PC-3 (cell line): ENCODE data around the gene CSNK1A1. TPM values are rescaled to one million over a fixed set of nuclear protein-coding genes. Genes with fewer than 3 reads are reported as not detected.
"Not testable (repeated sequence)": the region's sequence is repeated elsewhere in the genome, so short reads cannot be mapped to it uniquely, and the experiment has no call there.

Experiments used
- ATAC-seq: fragments of 200-7000 bp; cut with Tn5 transposase; 2 replicates; pipeline ENCODE4 v1.9.1; 2020; ENCODE audit warnings: mild to moderate bottlenecking, moderate library complexity
- BruUV-seq: library from RNA; stranded (reverse); fragments of 400-500 nt; replicated peaks from 2 replicates; lab custom pipeline; 2021; lab: Mats Ljungman, UMichigan
- CTCF ChIA-PET: fragments of 300-600 bp; sonication (Branson Sonifier 250); formaldehyde crosslinking; loops from one replicate; lab custom pipeline; 2022; ENCODE audit warnings: antibody characterized with exemption; lab: Charles Lee
- POLR2A ChIA-PET: fragments of 300-600 bp; sonication (Branson Sonifier 250); formaldehyde crosslinking; loops from one replicate; lab custom pipeline; 2022; ENCODE audit warnings: antibody characterized with exemption; ENCODE audit not compliant: unreplicated experiment; lab: Charles Lee
- DNase-seq: peaks from one replicate; pipeline ENCODE4 v3.0.0-alpha.2; 2015
- H2AFZ ChIP-seq: fragments of 300-600 bp; sonication (generic); 2 replicates; pipeline ENCODE4 v1.6.0; 2016; ENCODE audit warnings: antibody characterized with exemption, low read length
- H3F3A ChIP-seq: fragments of 300-600 bp; sonication (generic); one replicate; pipeline ENCODE4 v1.6.0; 2017; ENCODE audit warnings: antibody characterized with exemption, low read length, control low read depth, mild to moderate bottlenecking; ENCODE audit not compliant: unreplicated experiment
- H3K27ac ChIP-seq: fragments of 300-600 bp; sonication (generic); 2 replicates; pipeline ENCODE4 v1.5.1; 2016; ENCODE audit warnings: mild to moderate bottlenecking, low read length
- H3K27me3 ChIP-seq: fragments of 300-600 bp; sonication (generic); 2 replicates; pipeline ENCODE4 v1.6.1; 2016; ENCODE audit warnings: low read length, mixed read lengths
- H3K36me3 ChIP-seq: fragments of 300-600 bp; sonication (generic); 2 replicates; pipeline ENCODE4 v1.6.1; 2016; ENCODE audit warnings: low read depth, mixed run types, low read length, mixed read lengths
- H3K4me1 ChIP-seq: fragments of 300-600 bp; sonication (generic); 2 replicates; pipeline ENCODE4 v1.5.1; 2016; ENCODE audit warnings: low read length; ENCODE audit not compliant: insufficient read depth
- H3K4me2 ChIP-seq: fragments of 300-600 bp; sonication (generic); 2 replicates; pipeline ENCODE4 v1.6.0; 2016; ENCODE audit warnings: low read length
- H3K4me3 ChIP-seq: fragments of 300-600 bp; sonication (generic); 2 replicates; pipeline ENCODE4 v1.5.1; 2016; ENCODE audit warnings: mild to moderate bottlenecking, low read length, mixed read lengths
- H3K79me2 ChIP-seq: fragments of 300-600 bp; sonication (generic); 2 replicates; pipeline ENCODE4 v1.6.1; 2017; ENCODE audit warnings: low read length, mixed read lengths
- H3K9ac ChIP-seq: fragments of 300-600 bp; sonication (generic); 2 replicates; pipeline ENCODE4 v1.6.0; 2016; ENCODE audit warnings: mild to moderate bottlenecking, low read length
- H3K9me2 ChIP-seq: fragments of 300-600 bp; sonication (generic); replicated peaks from 2 replicates; pipeline ENCODE4 v1.6.1; 2016; ENCODE audit warnings: mixed run types, low read length, mixed read lengths
- H3K9me3 ChIP-seq: fragments of 300-600 bp; sonication (generic); 2 replicates; pipeline ENCODE4 v1.6.1; 2016; ENCODE audit warnings: low read length, mixed read lengths
- H4K20me1 ChIP-seq: fragments of 300-600 bp; sonication (generic); 2 replicates; pipeline ENCODE4 v1.6.1; 2016; ENCODE audit warnings: low read length, mixed read lengths
- EZH2 ChIP-seq: fragments of 300-600 bp; sonication (generic); IDR thresholded peaks from one replicate; pipeline ENCODE4 v1.6.1; 2017; ENCODE audit warnings: antibody characterized with exemption, mild to moderate bottlenecking, low read length; ENCODE audit not compliant: unreplicated experiment
- EZH2phosphoT487 ChIP-seq: fragments of 300-600 bp; sonication (generic); IDR thresholded peaks from 2 replicates; pipeline ENCODE4 v1.6.1; 2018; ENCODE audit warnings: mild to moderate bottlenecking, antibody characterized with exemption, low read length, borderline replicate concordance
- intact Hi-C: fragments of 100-400 bp; cut with micrococcal nuclease; formaldehyde crosslinking; loops from 2 replicates; pipeline ENCODE4 v1.9.0; 2023
- total RNA-seq: library from RNA; depleted of rRNA; stranded (reverse); fragments of >200 nt; gene quantifications from 2 replicates; pipeline ENCODE4 v1.2.3, GENCODE V29; 2014
- TF ChIP-seq, protein P1 (sequence below): fragments of 300-600 bp; sonication (generic); conservative IDR thresholded peaks from 2 replicates; pipeline ENCODE4 v1.5.1; 2017; ENCODE audit warnings: antibody characterized with exemption, low read depth, mild to moderate bottlenecking, low read length

Gene CSNK1A1
- total RNA-seq, 1 experiment from 2014 or later, result 586 TPM

DNA sequence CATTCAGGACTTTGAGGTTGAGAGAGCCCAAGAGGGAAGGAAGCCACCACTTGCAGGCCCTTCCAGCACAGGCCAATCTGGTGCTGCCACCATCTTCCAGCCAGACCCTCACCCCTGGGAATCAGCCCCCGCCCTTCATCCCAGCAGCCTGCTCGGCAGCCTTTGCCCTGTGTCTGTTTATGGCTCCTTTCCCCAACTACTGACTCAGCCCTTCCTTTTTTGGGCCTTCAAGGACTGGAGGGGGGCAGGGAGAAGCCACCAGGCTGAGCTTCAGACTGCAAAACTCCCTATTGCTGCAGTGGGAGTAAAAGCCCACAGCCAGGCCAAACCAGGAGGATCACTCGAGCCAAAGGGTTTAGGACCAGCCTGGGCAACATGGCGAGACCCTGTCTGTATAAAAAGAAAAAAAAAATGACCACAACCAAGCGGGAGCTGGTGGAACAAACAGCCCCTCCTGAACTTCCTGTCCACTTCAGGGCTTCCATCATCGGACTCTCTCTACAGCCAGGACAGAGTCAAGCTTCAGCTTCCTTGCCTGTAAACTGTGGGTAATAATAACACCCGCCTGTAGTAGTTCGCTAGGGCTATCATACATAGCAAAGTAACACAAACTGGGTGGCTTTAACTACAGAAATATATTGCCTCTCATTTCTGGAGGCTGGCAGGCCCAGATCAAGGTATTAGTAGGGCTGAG, 86.3 kb downstream of the CSNK1A1 start:
- Histone ChIP-seq H3K4me3 (no peak overlapping the region), H3K9me3 (no peaks in the 10 kb centered on the region), H4K20me1 (no peaks in the 10 kb centered on the region), H3K4me1 (peaks cover 17% of the 10 kb centered on the region), H2AFZ (peak overlapping the region; percentile 32; the same call in 1 of the 2 replicates), H3K27me3 (no peaks in the 10 kb centered on the region), H3K79me2 (no peaks in the 10 kb centered on the region), H3K4me2 (no peak overlapping the region), H3K9me2 (no peaks in the 10 kb centered on the region), H3K9ac (no peak overlapping the region), H3F3A (no peaks in the 10 kb centered on the region), H3K36me3 (no peaks in the 10 kb centered on the region), H3K27ac (no peak overlapping the region)
- POLR2A ChIA-PET, result interaction anchor here (0.6 kb wide), 1 partner anchor 18 kb away, joined by 3 read pairs; no protein-coding TSS in a partner anchor
- DNase-seq (peak; percentile 39), ATAC-seq (peak; percentile 36; the same call in 1 of the 2 replicates)
- no TSS peak for BruUV-seq
- intact Hi-C loops, result no loop called here
- TF ChIP-seq EZH2 (no peak), EZH2phosphoT487 (no peak)
- TF ChIP-seq, protein P1, sequence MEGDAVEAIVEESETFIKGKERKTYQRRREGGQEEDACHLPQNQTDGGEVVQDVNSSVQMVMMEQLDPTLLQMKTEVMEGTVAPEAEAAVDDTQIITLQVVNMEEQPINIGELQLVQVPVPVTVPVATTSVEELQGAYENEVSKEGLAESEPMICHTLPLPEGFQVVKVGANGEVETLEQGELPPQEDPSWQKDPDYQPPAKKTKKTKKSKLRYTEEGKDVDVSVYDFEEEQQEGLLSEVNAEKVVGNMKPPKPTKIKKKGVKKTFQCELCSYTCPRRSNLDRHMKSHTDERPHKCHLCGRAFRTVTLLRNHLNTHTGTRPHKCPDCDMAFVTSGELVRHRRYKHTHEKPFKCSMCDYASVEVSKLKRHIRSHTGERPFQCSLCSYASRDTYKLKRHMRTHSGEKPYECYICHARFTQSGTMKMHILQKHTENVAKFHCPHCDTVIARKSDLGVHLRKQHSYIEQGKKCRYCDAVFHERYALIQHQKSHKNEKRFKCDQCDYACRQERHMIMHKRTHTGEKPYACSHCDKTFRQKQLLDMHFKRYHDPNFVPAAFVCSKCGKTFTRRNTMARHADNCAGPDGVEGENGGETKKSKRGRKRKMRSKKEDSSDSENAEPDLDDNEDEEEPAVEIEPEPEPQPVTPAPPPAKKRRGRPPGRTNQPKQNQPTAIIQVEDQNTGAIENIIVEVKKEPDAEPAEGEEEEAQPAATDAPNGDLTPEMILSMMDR, result no peak
- CTCF ChIA-PET, result interaction anchor here (0.6 kb wide), 1 partner anchor 82 kb away, joined by 5 read pairs; no protein-coding TSS in a partner anchor

DNA sequence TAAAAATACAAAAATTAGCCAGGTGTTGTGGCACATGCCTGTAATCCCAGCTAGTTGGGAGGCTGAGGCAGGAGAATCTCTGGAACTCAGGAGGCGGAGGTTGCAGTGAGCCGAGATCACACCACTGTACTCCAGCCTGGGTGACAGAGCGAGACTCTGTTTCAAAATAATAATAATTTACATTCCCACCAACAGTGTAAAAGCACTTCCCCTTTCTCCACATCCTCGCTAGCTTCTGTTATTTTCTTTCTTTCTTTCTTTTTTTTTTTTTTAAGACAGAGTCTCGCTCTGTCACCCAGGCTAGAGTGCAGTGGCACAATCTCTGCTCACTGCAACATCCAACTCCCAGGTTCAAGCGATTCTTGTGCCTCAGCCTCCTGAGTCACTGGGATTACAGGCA, 89.3 kb downstream of the CSNK1A1 start:
- intact Hi-C loops, H3K9me3 ChIP-seq, BruUV-seq, DNase-seq, H3K27ac ChIP-seq, POLR2A ChIA-PET, CTCF ChIA-PET, H2AFZ ChIP-seq, H3F3A ChIP-seq, ATAC-seq, H3K4me2 ChIP-seq, H3K79me2 ChIP-seq, H3K9ac ChIP-seq, H4K20me1 ChIP-seq, H3K4me3 ChIP-seq, H3K27me3 ChIP-seq, H3K36me3 ChIP-seq, H3K9me2 ChIP-seq: not testable (repeated sequence)
- peaks cover 17% of the 10 kb centered on the region for H3K4me1 ChIP-seq

DNA sequence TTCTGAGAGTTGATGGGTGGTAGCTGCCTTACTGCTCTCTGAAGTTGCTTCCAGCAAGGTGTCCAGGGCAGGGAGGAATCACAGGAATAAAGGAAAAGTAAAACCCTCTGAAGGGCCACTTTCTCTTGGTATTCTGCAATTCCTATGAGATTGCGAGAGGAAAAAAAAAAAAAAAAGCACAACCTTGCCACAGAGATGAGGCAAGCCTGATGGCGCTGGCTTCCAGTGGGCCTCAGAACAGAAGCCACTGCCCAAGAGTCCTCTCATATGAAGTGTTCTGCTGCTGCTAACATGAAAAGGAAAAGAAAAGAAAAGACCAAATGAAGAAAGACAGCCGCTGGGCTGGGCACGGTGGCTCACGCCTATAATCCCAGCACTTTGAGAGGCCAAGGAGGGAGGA, 91.3 kb downstream of the CSNK1A1 start:
- no peaks in the 10 kb centered on the region for H3K36me3 ChIP-seq
- intact Hi-C loops, result no loop called here
- ChIA-PET POLR2A (no interaction called here), CTCF (no interaction called here)
- H3K79me2 ChIP-seq, result no peaks in the 10 kb centered on the region
- H2AFZ ChIP-seq, result no peak overlapping the region
- no peak for DNase-seq
- H3F3A ChIP-seq, result no peaks in the 10 kb centered on the region
- no peaks in the 10 kb centered on the region for H3K27me3 ChIP-seq
- BruUV-seq, result no TSS peak
- H3K4me3 ChIP-seq, result no peak overlapping the region
- H3K27ac ChIP-seq, result no peak overlapping the region
- no peaks in the 10 kb centered on the region for H3K9me2 ChIP-seq
- H3K9me3 ChIP-seq, result no peaks in the 10 kb centered on the region
- no peak overlapping the region for H3K9ac ChIP-seq
- no peak for TF ChIP-seq EZH2phosphoT487
- TF ChIP-seq EZH2, result no peak
- TF ChIP-seq, protein P1, result no peak
- no peak for ATAC-seq
- peaks cover 20% of the 10 kb centered on the region for H3K4me1 ChIP-seq
- H4K20me1 ChIP-seq, result no peaks in the 10 kb centered on the region
- H3K4me2 ChIP-seq, result no peak overlapping the region
